Measurements from ENCODE around the gene ESRRG.
"Not testable (repeated sequence)": the region's sequence is repeated elsewhere in the genome, so short reads cannot be mapped to it uniquely, and the experiment has no call there.

Gene ESRRG

GRCh38 chr1:216726435-216726834 is 3.2 kb upstream of the ESRRG start:
- Mint-ChIP-seq H3K9me3 (no peaks in the 10 kb centered on the region), H3K27ac (no peak overlapping the region), H3K36me3 (ENCODE audit: low read depth) (no peaks in the 10 kb centered on the region), H3K4me1 (ENCODE audit: low read depth) (no peaks in the 10 kb centered on the region), H3K4me3 (no peak overlapping the region), H3K27me3 (peaks cover 18% of the 10 kb centered on the region)
- intact Hi-C loops (cut with micrococcal nuclease) = no loop called here

DNA sequence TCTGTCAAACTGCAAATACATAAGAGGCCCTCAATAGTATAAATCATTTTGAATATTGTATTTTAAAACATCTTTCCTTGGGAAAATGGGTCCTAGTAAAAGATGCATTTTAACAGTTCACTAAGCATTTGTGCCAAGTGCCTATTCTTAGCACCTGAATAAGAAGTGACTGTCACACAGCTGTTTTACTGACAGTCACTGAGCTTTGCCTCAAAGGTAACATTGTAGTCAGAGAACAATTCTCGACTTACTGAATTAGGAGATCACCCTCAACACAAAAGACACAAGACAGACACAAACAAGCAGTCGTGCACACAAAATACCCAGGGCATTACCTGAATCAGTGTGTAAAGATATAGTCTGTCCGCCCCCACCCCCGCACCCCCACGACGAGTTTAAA is 408 bp downstream of the ESRRG start:
- H3K4me3 Mint-ChIP-seq = no peak overlapping the region
- no peaks in the 10 kb centered on the region for H3K9me3 Mint-ChIP-seq
- H3K36me3 Mint-ChIP-seq (ENCODE audit: low read depth) = no peaks in the 10 kb centered on the region
- H3K4me1 Mint-ChIP-seq (ENCODE audit: low read depth) = no peaks in the 10 kb centered on the region
- H3K27me3 Mint-ChIP-seq = peaks cover 18% of the 10 kb centered on the region
- no peak overlapping the region for H3K27ac Mint-ChIP-seq
- intact Hi-C loops (cut with micrococcal nuclease) = no loop called here

GRCh38 chr1:216721863-216722262 is 1.4 kb downstream of the ESRRG start:
- no peaks in the 10 kb centered on the region for H3K4me1 Mint-ChIP-seq (ENCODE audit: low read depth)
- H3K4me3 Mint-ChIP-seq = no peak overlapping the region
- H3K9me3 Mint-ChIP-seq = no peaks in the 10 kb centered on the region
- H3K36me3 Mint-ChIP-seq (ENCODE audit: low read depth) = no peaks in the 10 kb centered on the region
- peaks cover 18% of the 10 kb centered on the region for H3K27me3 Mint-ChIP-seq
- no peak overlapping the region for H3K27ac Mint-ChIP-seq
- intact Hi-C loops (cut with micrococcal nuclease) = no loop called here

- Mint-ChIP-seq H3K27ac (no peak overlapping the region), H3K4me1 (ENCODE audit: low read depth) (no peaks in the 10 kb centered on the region), H3K9me3 (no peaks in the 10 kb centered on the region), H3K36me3 (ENCODE audit: low read depth) (no peaks in the 10 kb centered on the region), H3K4me3 (no peak overlapping the region), H3K27me3 (peaks cover 18% of the 10 kb centered on the region)
- intact Hi-C loops (cut with micrococcal nuclease) = no loop called here
Measured at GRCh38 chr1:216721062-216721461, 2.2 kb downstream of the ESRRG start.

- H3K9me3 Mint-ChIP-seq = no peaks in the 10 kb centered on the region
- intact Hi-C loops (cut with micrococcal nuclease) = no loop called here
- H3K4me1 Mint-ChIP-seq (ENCODE audit: low read depth) = no peaks in the 10 kb centered on the region
- no peaks in the 10 kb centered on the region for H3K27me3 Mint-ChIP-seq
- H3K27ac Mint-ChIP-seq = no peak overlapping the region
- no peaks in the 10 kb centered on the region for H3K36me3 Mint-ChIP-seq (ENCODE audit: low read depth)
- no peak overlapping the region for H3K4me3 Mint-ChIP-seq
Measured at GRCh38 chr1:216711712-216712111, 11.5 kb downstream of the ESRRG start.

GRCh38 chr1:216710598-216711333 is 12.5 kb downstream of the ESRRG start:
- intact Hi-C loops (cut with micrococcal nuclease) = no loop called here
- no peaks in the 10 kb centered on the region for H3K9me3 Mint-ChIP-seq
- H3K27ac Mint-ChIP-seq = no peak overlapping the region
- H3K4me1 Mint-ChIP-seq (ENCODE audit: low read depth) = no peaks in the 10 kb centered on the region
- H3K27me3 Mint-ChIP-seq = no peaks in the 10 kb centered on the region
- no peaks in the 10 kb centered on the region for H3K36me3 Mint-ChIP-seq (ENCODE audit: low read depth)
- no peak overlapping the region for H3K4me3 Mint-ChIP-seq

GRCh38 chr1:216710055-216710454 is 13.2 kb downstream of the ESRRG start:
- intact Hi-C loops (cut with micrococcal nuclease) = no loop called here
- no peaks in the 10 kb centered on the region for H3K4me1 Mint-ChIP-seq (ENCODE audit: low read depth)
- H3K27me3 Mint-ChIP-seq = no peaks in the 10 kb centered on the region
- H3K27ac Mint-ChIP-seq = no peak overlapping the region
- H3K4me3 Mint-ChIP-seq = no peak overlapping the region
- no peaks in the 10 kb centered on the region for H3K36me3 Mint-ChIP-seq (ENCODE audit: low read depth)
- H3K9me3 Mint-ChIP-seq = no peaks in the 10 kb centered on the region

DNA sequence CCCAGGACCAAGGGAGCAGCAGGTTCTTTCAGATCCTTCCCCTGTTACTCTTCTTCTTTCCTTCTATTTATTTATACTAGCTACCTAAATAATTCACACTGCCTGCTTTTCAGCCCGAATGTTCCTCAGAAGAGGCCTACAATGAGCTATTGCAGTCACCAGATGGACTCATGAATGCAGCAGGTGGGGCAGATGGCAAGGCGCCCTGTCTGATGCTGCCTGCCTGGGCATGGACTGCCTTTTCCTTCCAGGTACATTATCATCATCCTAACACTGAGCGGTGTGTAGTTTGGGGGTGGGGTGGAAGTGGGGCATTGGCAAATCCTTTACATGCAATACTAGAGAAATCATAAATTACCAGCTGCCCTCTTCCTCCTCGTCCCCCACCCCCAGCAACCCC is 17.6 kb downstream of the ESRRG start:
- Mint-ChIP-seq H3K27ac (no peak overlapping the region), H3K4me1 (ENCODE audit: low read depth) (no peaks in the 10 kb centered on the region), H3K9me3 (no peaks in the 10 kb centered on the region), H3K4me3 (no peak overlapping the region), H3K36me3 (ENCODE audit: low read depth) (no peaks in the 10 kb centered on the region), H3K27me3 (no peaks in the 10 kb centered on the region)
- intact Hi-C loops (cut with micrococcal nuclease) = no loop called here

GRCh38 chr1:216704065-216704464 is 19.2 kb downstream of the ESRRG start:
- H3K27ac Mint-ChIP-seq; H3K4me1 Mint-ChIP-seq (ENCODE audit: low read depth); intact Hi-C loops (cut with micrococcal nuclease); H3K27me3 Mint-ChIP-seq; H3K9me3 Mint-ChIP-seq; H3K4me3 Mint-ChIP-seq; H3K36me3 Mint-ChIP-seq (ENCODE audit: low read depth): not testable (repeated sequence)

DNA sequence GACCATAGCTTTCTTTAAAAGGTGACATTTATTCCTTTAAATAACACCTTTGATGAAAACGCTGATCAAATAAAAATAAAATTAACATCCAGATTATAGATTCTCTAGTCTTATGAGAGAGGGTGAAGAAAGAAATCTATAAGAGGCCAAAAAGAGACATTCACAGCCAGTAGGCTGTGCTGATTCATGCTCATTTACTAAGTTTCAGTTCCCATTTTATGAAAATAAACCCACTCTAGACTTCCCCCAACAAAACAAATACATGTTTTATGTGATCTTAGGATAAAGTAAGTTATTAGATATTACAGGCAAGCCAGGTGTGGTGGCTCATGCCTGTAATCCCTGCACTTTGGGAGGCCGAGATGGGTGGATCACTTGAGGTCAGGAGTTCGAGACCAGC is 21.1 kb downstream of the ESRRG start:
- Mint-ChIP-seq H3K9me3 (no peaks in the 10 kb centered on the region), H3K4me3 (no peak overlapping the region)

DNA sequence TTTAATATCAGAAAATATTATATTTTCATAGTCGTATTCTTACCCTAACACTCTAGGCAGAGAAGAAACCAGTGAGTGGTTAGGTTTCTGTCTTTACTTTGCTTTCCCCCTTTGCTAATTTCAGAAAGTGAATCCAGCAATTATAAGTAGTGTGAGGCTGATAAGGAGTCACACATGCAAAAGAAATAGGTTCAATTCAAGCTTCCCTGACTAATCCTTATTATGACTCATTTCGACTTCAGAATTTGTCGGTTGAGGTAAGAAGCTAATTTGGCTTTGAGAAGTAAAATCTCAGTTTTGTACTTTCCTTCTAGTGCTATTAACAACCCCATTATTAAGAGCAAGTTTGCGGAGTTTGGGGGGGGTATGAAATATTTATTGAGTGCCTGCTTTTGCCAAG is 22.4 kb downstream of the ESRRG start:
- Mint-ChIP-seq H3K9me3 (no peaks in the 10 kb centered on the region), H3K27me3 (no peaks in the 10 kb centered on the region), H3K27ac (no peak overlapping the region), H3K4me1 (ENCODE audit: low read depth) (no peaks in the 10 kb centered on the region), H3K36me3 (ENCODE audit: low read depth) (no peaks in the 10 kb centered on the region), H3K4me3 (no peak overlapping the region)
- intact Hi-C loops (cut with micrococcal nuclease) = no loop called here

More for the DNA sequence above, 21.1 kb downstream of the ESRRG start:
- intact Hi-C loops (cut with micrococcal nuclease) = no loop called here
- no peaks in the 10 kb centered on the region for H3K36me3 Mint-ChIP-seq (ENCODE audit: low read depth)
- H3K27me3 Mint-ChIP-seq = no peaks in the 10 kb centered on the region
- no peaks in the 10 kb centered on the region for H3K4me1 Mint-ChIP-seq (ENCODE audit: low read depth)
- no peak overlapping the region for H3K27ac Mint-ChIP-seq

DNA sequence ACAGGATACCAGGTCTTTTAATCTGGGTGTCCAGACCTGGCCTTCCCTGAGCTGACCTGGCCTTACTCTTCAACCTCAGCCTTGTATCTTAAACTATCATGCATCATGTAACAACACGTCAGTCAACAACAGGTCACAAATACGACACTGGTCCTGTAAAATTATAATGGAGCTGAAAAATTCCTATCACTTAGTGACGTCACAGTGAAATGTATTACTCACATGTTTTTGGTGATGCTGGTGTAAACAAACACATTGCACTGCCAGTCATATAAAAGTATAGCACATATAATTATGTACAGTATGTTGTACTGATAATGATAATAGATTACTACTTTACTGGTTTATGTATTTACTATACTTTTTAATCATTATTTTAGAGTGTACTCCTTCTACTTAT is 31.5 kb downstream of the ESRRG start:
- intact Hi-C loops (cut with micrococcal nuclease) = no loop called here
- H3K4me1 Mint-ChIP-seq (ENCODE audit: low read depth) = no peaks in the 10 kb centered on the region
- H3K9me3 Mint-ChIP-seq = no peaks in the 10 kb centered on the region
- no peak overlapping the region for H3K4me3 Mint-ChIP-seq
- H3K27me3 Mint-ChIP-seq = no peaks in the 10 kb centered on the region
- H3K36me3 Mint-ChIP-seq (ENCODE audit: low read depth) = no peaks in the 10 kb centered on the region
- H3K27ac Mint-ChIP-seq = no peak overlapping the region

GRCh38 chr1:216690603-216691002 is 32.6 kb downstream of the ESRRG start:
- Mint-ChIP-seq H3K27ac (no peak overlapping the region), H3K27me3 (no peaks in the 10 kb centered on the region), H3K4me1 (ENCODE audit: low read depth) (no peaks in the 10 kb centered on the region), H3K36me3 (ENCODE audit: low read depth) (no peaks in the 10 kb centered on the region), H3K9me3 (no peaks in the 10 kb centered on the region), H3K4me3 (no peak overlapping the region)
- intact Hi-C loops (cut with micrococcal nuclease) = no loop called here

DNA sequence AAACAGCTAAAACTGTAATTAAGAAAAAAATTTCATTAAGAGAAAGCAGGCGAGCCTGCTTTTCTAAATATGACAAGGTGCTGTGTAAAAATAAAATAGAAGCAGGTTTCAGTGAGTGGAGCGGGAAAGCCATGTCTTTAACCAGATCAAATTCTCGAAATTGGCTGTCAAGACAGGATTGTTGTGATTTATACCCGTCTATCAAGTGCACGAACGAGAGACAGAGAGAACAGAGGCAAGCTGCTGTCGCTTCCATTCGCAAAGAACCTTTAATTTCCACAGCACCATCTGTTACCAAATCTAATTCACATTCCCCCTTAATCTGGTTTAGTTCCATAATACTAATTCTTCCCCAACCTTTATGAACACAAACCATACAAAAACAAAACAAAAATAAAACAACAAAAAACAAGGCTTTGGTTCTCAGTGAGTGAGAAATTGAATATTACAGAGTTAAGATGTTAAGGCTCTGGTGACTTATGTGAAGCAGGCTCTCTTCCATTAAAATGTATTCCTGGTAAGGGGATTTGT is 35.0 kb downstream of the ESRRG start:
- intact Hi-C loops (cut with micrococcal nuclease) = no loop called here
- Mint-ChIP-seq H3K27me3 (no peaks in the 10 kb centered on the region), H3K4me1 (ENCODE audit: low read depth) (no peaks in the 10 kb centered on the region)

More for the DNA sequence above, 35.0 kb downstream of the ESRRG start:
- Mint-ChIP-seq H3K27ac (no peak overlapping the region), H3K9me3 (no peaks in the 10 kb centered on the region), H3K4me3 (no peak overlapping the region), H3K36me3 (ENCODE audit: low read depth) (no peaks in the 10 kb centered on the region)

Measured in dendritic cell treated with granulocyte-macrophage colony-stimulating factor and Interleukin-4, amounts not matched to agents 40 ng/mL and 50 ng/mL, for 4 days (primary cell).